Calu3 (cell line): ENCODE measurements around the gene NBR1. TPM values are rescaled to one million over a fixed set of nuclear protein-coding genes. Genes with fewer than 3 reads are reported as not detected.

Experiments used
- BruUV-seq: library from RNA; stranded (reverse); fragments of 400-500 nt; replicated peaks from 2 replicates; lab custom pipeline; 2021; lab: Mats Ljungman, UMichigan
- CTCF ChIA-PET: fragments of 300-600 bp; sonication (Branson Sonifier 250); formaldehyde crosslinking; loops from one replicate; lab custom pipeline; 2022; ENCODE audit warnings: antibody characterized with exemption; lab: Charles Lee
- DNase-seq: peaks from one replicate; pipeline ENCODE4 v3.0.0; 2022
- H3K27ac Mint-ChIP-seq: one replicate; pipeline ENCODE4 v1.8.0; 2022; ENCODE audit warnings: mixed read lengths; ENCODE audit not compliant: unreplicated experiment
- H3K27me3 Mint-ChIP-seq: one replicate; pipeline ENCODE4 v1.8.0; 2022; ENCODE audit warnings: mixed read lengths; ENCODE audit not compliant: unreplicated experiment
- H3K36me3 Mint-ChIP-seq: one replicate; pipeline ENCODE4 v1.8.0; 2022; ENCODE audit warnings: mild to moderate bottlenecking, moderate library complexity, mixed read lengths; ENCODE audit not compliant: insufficient read depth, unreplicated experiment
- H3K4me1 Mint-ChIP-seq: one replicate; pipeline ENCODE4 v1.8.0; 2022; ENCODE audit warnings: mild to moderate bottlenecking, low read depth, mixed read lengths; ENCODE audit not compliant: unreplicated experiment
- H3K4me3 Mint-ChIP-seq: one replicate; pipeline ENCODE4 v1.8.0; 2022; ENCODE audit warnings: mild to moderate bottlenecking, low read depth, moderate library complexity, mixed read lengths; ENCODE audit not compliant: unreplicated experiment
- H3K9me3 Mint-ChIP-seq: one replicate; pipeline ENCODE4 v1.8.0; 2022; ENCODE audit warnings: low read depth, mixed read lengths; ENCODE audit not compliant: unreplicated experiment
- intact Hi-C: fragments of 100-400 bp; cut with micrococcal nuclease; formaldehyde crosslinking; loops from one replicate; pipeline ENCODE4 v1.10.0; 2022; ENCODE audit not compliant: unreplicated experiment
- total RNA-seq: library from RNA; stranded (reverse); gene quantifications from 2 replicates; pipeline ENCODE4 v1.2.3, GENCODE V29; 2022
- TF ChIP-seq, protein P1 (sequence below): fragments of 200-600 bp; IDR thresholded peaks from one replicate; pipeline ENCODE4 v1.8.0; 2022; ENCODE audit warnings: antibody characterized with exemption; ENCODE audit not compliant: unreplicated experiment

The NBR1 gene
- total RNA-seq, 1 experiment from 2014 or later, result 89.0 TPM

DNA sequence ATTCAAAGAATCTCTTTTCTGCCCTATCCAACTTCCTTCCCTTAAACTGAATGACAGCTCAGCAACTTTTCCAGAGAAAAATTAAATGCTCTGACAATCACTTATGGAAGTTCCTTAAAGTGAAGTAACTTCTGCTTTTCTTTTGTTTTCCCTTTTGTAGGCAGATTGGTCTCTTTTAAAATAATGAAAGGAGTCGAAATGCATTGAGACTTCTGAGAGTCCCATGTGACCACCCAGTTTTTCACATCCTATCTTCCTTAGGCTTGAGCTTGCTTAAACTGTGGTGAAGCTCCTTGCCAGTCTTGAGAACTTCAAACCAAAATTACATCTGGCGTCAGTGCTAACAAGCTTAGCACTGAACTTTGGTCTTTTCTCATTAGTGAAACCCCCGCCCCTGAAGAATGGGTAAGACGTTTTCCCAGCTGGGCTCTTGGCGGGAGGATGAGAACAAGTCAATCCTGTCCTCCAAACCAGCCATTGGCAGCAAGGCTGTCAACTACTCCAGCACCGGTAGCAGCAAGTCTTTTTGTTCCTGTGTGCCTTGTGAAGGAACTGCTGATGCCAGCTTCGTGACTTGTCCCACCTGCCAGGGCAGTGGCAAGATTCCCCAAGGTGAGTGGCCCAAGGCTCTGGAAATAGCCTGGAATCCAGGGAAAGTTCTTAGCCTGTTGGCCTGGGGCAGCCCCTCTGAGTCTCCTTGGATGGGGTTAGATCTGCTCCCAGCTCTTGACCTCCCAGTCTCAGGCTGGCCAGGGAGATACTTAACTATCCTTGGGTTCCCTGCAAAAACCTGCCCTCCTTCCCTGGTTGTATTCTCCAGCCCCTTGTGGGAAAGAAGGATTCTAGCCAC is 41.9 kb downstream of the NBR1 start:
- Mint-ChIP-seq H3K27me3 (no peaks in the 10 kb centered on the region), H3K4me1 (no peaks in the 10 kb centered on the region), H3K27ac (no peak overlapping the region), H3K4me3 (no peak overlapping the region), H3K9me3 (no peaks in the 10 kb centered on the region), H3K36me3 (peaks cover 61% of the 10 kb centered on the region)
- TF ChIP-seq, protein P1, sequence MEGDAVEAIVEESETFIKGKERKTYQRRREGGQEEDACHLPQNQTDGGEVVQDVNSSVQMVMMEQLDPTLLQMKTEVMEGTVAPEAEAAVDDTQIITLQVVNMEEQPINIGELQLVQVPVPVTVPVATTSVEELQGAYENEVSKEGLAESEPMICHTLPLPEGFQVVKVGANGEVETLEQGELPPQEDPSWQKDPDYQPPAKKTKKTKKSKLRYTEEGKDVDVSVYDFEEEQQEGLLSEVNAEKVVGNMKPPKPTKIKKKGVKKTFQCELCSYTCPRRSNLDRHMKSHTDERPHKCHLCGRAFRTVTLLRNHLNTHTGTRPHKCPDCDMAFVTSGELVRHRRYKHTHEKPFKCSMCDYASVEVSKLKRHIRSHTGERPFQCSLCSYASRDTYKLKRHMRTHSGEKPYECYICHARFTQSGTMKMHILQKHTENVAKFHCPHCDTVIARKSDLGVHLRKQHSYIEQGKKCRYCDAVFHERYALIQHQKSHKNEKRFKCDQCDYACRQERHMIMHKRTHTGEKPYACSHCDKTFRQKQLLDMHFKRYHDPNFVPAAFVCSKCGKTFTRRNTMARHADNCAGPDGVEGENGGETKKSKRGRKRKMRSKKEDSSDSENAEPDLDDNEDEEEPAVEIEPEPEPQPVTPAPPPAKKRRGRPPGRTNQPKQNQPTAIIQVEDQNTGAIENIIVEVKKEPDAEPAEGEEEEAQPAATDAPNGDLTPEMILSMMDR, result no peak
- BruUV-seq, result no TSS peak
- DNase-seq, result no peak
- intact Hi-C loops, result no loop called here
- CTCF ChIA-PET, result no interaction called here

DNA sequence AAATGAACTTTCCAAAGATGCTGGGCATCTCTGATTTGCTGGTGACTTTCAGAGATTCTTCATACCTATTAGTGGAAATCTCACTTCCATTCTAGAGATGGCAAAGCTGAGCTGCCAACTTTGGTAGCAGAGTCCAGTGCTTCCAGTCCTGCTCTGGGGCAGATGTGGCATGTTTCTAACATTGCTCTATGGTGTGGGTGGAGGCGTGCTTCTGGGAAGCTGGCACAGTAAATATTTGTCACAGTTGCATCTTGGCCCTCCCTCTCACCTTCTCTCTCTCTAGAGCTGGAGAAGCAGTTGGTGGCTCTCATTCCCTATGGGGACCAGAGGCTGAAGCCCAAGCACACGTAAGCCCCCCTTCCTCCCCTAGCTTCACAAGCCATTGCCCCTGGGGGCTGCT is 42.5 kb downstream of the NBR1 start:
- Mint-ChIP-seq H3K9me3 (no peaks in the 10 kb centered on the region), H3K27ac (no peak overlapping the region), H3K27me3 (no peaks in the 10 kb centered on the region), H3K4me1 (no peaks in the 10 kb centered on the region), H3K4me3 (no peak overlapping the region), H3K36me3 (peaks cover 56% of the 10 kb centered on the region)
- DNase-seq, result no peak
- CTCF ChIA-PET, result interaction anchor here (0.5 kb wide), 1 partner anchor 1169 kb away, joined by 5 read pairs; no protein-coding TSS in a partner anchor
- no TSS peak for BruUV-seq
- TF ChIP-seq, protein P1, result no peak
- intact Hi-C loops, result no loop called here

DNA sequence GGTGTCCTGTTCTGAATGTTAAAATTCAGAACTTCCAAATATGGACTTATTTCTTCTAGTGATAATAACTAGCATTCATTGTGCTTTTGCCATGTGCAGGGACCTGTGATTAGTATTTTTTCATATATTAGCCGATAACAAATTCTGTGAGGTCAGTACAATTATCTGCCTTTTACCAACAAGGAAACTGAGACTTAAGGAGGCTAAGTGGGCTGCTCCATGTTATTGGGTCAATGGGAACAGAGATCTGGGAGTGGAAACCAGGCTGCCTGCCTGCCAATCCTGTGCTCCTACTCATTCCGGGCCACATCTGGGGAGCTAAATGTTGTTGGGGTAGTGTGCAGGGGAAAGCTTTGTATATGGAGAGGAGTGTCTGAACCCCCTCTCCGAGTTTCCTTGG is 44.3 kb downstream of the NBR1 start:
- H3K36me3 Mint-ChIP-seq, result peaks cover 45% of the 10 kb centered on the region
- no peaks in the 10 kb centered on the region for H3K4me1 Mint-ChIP-seq
- CTCF ChIA-PET, result interaction anchor here (1.4 kb wide), 1 partner anchor 44 kb away, joined by 5 read pairs; no protein-coding TSS in a partner anchor
- TF ChIP-seq, protein P1, result no peak
- no TSS peak for BruUV-seq
- intact Hi-C loops, result no loop called here
- H3K27me3 Mint-ChIP-seq, result no peaks in the 10 kb centered on the region
- no peak for DNase-seq
- H3K4me3 Mint-ChIP-seq, result no peak overlapping the region
- H3K9me3 Mint-ChIP-seq, result no peaks in the 10 kb centered on the region
- no peak overlapping the region for H3K27ac Mint-ChIP-seq

DNA sequence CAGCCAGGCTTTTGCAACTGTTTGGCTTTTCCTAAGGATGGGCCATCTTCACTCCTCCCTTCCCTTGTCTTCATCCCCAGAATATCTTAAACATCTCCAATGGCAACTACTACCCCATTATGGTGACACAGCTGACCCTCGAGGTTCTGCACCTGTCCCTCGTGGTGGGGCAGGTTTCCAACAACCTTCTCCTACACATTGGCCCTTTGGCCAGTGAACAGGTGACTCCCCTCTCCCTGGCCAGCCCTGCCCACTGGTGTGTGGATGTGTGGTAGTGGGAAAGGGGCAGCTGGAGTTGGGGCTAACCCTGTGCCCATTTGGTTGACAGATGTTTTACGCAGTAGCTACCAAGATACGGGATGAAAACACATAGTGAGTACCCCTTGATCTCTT is 45.4 kb downstream of the NBR1 start:
- Mint-ChIP-seq H3K4me3 (no peak overlapping the region), H3K27ac (no peak overlapping the region), H3K4me1 (no peaks in the 10 kb centered on the region), H3K9me3 (no peaks in the 10 kb centered on the region), H3K36me3 (peaks cover 38% of the 10 kb centered on the region), H3K27me3 (no peaks in the 10 kb centered on the region)
- intact Hi-C loops, result no loop called here
- CTCF ChIA-PET, result no interaction called here
- no TSS peak for BruUV-seq
- TF ChIP-seq, protein P1, result no peak
- no peak for DNase-seq
